GM12878 (cell line): ENCODE data around the gene MOXD1.

ENCODE experiments used
- CEBPB ChIP-seq, 2 experiments: fragments of 150-350 bp in 1 of 2; IDR thresholded peaks; 2 replicates each; pipeline ENCODE4 v1.6.1; 2012 to 2014; ENCODE audit warnings: low read depth in 2 of 2, low read length in 2 of 2, borderline replicate concordance in 1 of 2, inconsistent platforms in 1 of 2
- FOXK2 ChIP-seq: fragments of 450-650 bp; IDR thresholded peaks from 2 replicates; pipeline ENCODE4 v1.6.1; 2017; ENCODE audit warnings: mild to moderate bottlenecking, moderate library complexity
- SUZ12 ChIP-seq: fragments of 200-600 bp; sonication (generic); IDR thresholded peaks from one replicate; pipeline ENCODE4 v1.6.1; 2018; ENCODE audit warnings: antibody characterized with exemption, mild to moderate bottlenecking; ENCODE audit not compliant: unreplicated experiment
- TCF12 ChIP-seq: IDR thresholded peaks from 2 replicates; pipeline ENCODE4 v1.6.1; 2011; ENCODE audit warnings: low read depth, mild to moderate bottlenecking, low read length
- TF ChIP-seq, protein P1 (sequence below): IDR thresholded peaks from 2 replicates; pipeline ENCODE4 v1.6.1; 2012; ENCODE audit warnings: low read depth, low read length, improper control_type of control experiment
- TF ChIP-seq, protein P2 (sequence below), 3 experiments: IDR thresholded peaks in 2 of 3; conservative IDR thresholded peaks in 1 of 3; 2 replicates each; pipeline ENCODE4 v1.5.1; 2011; ENCODE audit warnings: low read depth in 3 of 3, low read length in 3 of 3, mild to moderate bottlenecking in 3 of 3, control low read depth in 2 of 3, moderate library complexity in 2 of 3, inconsistent platforms in 1 of 3, mixed read lengths in 1 of 3; ENCODE audit not compliant: control insufficient read depth in 2 of 3, insufficient read depth in 1 of 3; ENCODE audit errors: extremely low read depth in 1 of 3

- TF ChIP-seq SUZ12 (no peak), FOXK2 (no peak), TCF12 (no peak), CEBPB (IDR thresholded peaks at IDR 0.05; ENCODE audit: borderline replicate concordance in 1 of 2, low read depth in 2 of 2, low read length in 2 of 2) (no peak)
- TF ChIP-seq, protein P1, sequence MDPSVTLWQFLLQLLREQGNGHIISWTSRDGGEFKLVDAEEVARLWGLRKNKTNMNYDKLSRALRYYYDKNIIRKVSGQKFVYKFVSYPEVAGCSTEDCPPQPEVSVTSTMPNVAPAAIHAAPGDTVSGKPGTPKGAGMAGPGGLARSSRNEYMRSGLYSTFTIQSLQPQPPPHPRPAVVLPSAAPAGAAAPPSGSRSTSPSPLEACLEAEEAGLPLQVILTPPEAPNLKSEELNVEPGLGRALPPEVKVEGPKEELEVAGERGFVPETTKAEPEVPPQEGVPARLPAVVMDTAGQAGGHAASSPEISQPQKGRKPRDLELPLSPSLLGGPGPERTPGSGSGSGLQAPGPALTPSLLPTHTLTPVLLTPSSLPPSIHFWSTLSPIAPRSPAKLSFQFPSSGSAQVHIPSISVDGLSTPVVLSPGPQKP = no peak
- TF ChIP-seq, protein P2, sequence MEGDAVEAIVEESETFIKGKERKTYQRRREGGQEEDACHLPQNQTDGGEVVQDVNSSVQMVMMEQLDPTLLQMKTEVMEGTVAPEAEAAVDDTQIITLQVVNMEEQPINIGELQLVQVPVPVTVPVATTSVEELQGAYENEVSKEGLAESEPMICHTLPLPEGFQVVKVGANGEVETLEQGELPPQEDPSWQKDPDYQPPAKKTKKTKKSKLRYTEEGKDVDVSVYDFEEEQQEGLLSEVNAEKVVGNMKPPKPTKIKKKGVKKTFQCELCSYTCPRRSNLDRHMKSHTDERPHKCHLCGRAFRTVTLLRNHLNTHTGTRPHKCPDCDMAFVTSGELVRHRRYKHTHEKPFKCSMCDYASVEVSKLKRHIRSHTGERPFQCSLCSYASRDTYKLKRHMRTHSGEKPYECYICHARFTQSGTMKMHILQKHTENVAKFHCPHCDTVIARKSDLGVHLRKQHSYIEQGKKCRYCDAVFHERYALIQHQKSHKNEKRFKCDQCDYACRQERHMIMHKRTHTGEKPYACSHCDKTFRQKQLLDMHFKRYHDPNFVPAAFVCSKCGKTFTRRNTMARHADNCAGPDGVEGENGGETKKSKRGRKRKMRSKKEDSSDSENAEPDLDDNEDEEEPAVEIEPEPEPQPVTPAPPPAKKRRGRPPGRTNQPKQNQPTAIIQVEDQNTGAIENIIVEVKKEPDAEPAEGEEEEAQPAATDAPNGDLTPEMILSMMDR (IDR thresholded peaks at IDR 0.05 in 2 of 3, conservative IDR thresholded peaks at IDR 0.05 in 1 of 3; ENCODE audit: control insufficient read depth in 2 of 3, extremely low read depth in 1 of 3, insufficient read depth in 1 of 3, low read depth in 3 of 3, low read length in 3 of 3) = no peak
Measured at GRCh38 chr6:132256457-132256856, 144.8 kb downstream of the MOXD1 start.
